H9 (cell line): ENCODE results near the gene COX7B2. TPM values are rescaled to one million over a fixed set of nuclear protein-coding genes. Genes with fewer than 3 reads are reported as not detected.

Experiments used
- DNase-seq: peaks from one replicate; pipeline ENCODE4 v3.0.0-alpha.2; 2017
- H2AFZ ChIP-seq: one replicate; pipeline ENCODE4 v1.6.1; 2013; ENCODE audit warnings: mild to moderate bottlenecking, low read length, control low read depth, moderate library complexity
- H2AK5ac ChIP-seq: 2 replicates; pipeline ENCODE4 v1.6.1; 2013; ENCODE audit warnings: low read length, control low read depth, mixed read lengths; ENCODE audit not compliant: insufficient read length
- H2BK120ac ChIP-seq: one replicate; pipeline ENCODE4 v1.6.1; 2013; ENCODE audit warnings: low read depth, mild to moderate bottlenecking, low read length, control low read depth, inconsistent platforms; ENCODE audit not compliant: poor library complexity, severe bottlenecking
- H2BK12ac ChIP-seq: 2 replicates; pipeline ENCODE4 v1.6.1; 2013; ENCODE audit warnings: low read length, control low read depth, mixed read lengths, low read depth; ENCODE audit not compliant: insufficient read length
- H2BK15ac ChIP-seq: 2 replicates; pipeline ENCODE4 v1.6.1; 2013; ENCODE audit warnings: low read depth, low read length, control low read depth
- H2BK20ac ChIP-seq: one replicate; pipeline ENCODE4 v1.6.1; 2013; ENCODE audit warnings: low read depth, mild to moderate bottlenecking, low read length, control low read depth, inconsistent platforms; ENCODE audit not compliant: poor library complexity, severe bottlenecking
- H2BK5ac ChIP-seq: 2 replicates; pipeline ENCODE4 v1.6.1; 2013; ENCODE audit warnings: low read length, control low read depth, mixed read lengths; ENCODE audit not compliant: insufficient read length
- H3K14ac ChIP-seq: 2 replicates; pipeline ENCODE4 v1.6.1; 2013; ENCODE audit warnings: low read length, control low read depth; ENCODE audit not compliant: insufficient read depth
- H3K18ac ChIP-seq: 2 replicates; pipeline ENCODE4 v1.6.1; 2013; ENCODE audit warnings: low read depth, mild to moderate bottlenecking, mixed read lengths, low read length, control low read depth; ENCODE audit not compliant: insufficient read length
- H3K23ac ChIP-seq: 2 replicates; pipeline ENCODE4 v1.6.1; 2013; ENCODE audit warnings: low read length, control low read depth, mixed read lengths, low read depth; ENCODE audit not compliant: insufficient read length
- H3K23me2 ChIP-seq: 2 replicates; pipeline ENCODE4 v1.6.1; 2013; ENCODE audit warnings: low read depth, mild to moderate bottlenecking, mixed read lengths, low read length, control low read depth; ENCODE audit not compliant: insufficient read length, poor library complexity, severe bottlenecking
- H3K27ac ChIP-seq: 2 replicates; pipeline ENCODE4 v1.5.1; 2013; ENCODE audit warnings: low read length, control low read depth, mixed read lengths, low read depth; ENCODE audit not compliant: insufficient read length
- H3K27me3 ChIP-seq: 2 replicates; pipeline ENCODE4 v1.6.1; 2013; ENCODE audit warnings: low read length, control low read depth, inconsistent platforms; ENCODE audit not compliant: insufficient read depth
- H3K4ac ChIP-seq: 2 replicates; pipeline ENCODE4 v1.6.1; 2013; ENCODE audit warnings: low read depth, mild to moderate bottlenecking, control low read depth, inconsistent platforms, low read length, moderate library complexity
- H3K4me1 ChIP-seq: 2 replicates; pipeline ENCODE4 v1.6.1; 2013; ENCODE audit warnings: low read length, control low read depth, inconsistent platforms; ENCODE audit not compliant: insufficient read depth
- H3K4me2 ChIP-seq: 2 replicates; pipeline ENCODE4 v1.6.1; 2013; ENCODE audit warnings: low read length, control low read depth, mixed read lengths; ENCODE audit not compliant: insufficient read length, insufficient read depth
- H3K56ac ChIP-seq: 2 replicates; pipeline ENCODE4 v1.6.1; 2013; ENCODE audit warnings: low read depth, mild to moderate bottlenecking, mixed read lengths, low read length, control low read depth; ENCODE audit not compliant: insufficient read length
- H3K79me1 ChIP-seq: 2 replicates; pipeline ENCODE4 v1.6.1; 2013; ENCODE audit warnings: low read depth, mild to moderate bottlenecking, moderate library complexity, low read length, control low read depth, inconsistent platforms; ENCODE audit not compliant: insufficient read depth, poor library complexity, severe bottlenecking
- H3K79me2 ChIP-seq: 2 replicates; pipeline ENCODE4 v1.6.1; 2013; ENCODE audit warnings: low read length, control low read depth, inconsistent platforms; ENCODE audit not compliant: insufficient read depth
- H3K9ac ChIP-seq: 2 replicates; pipeline ENCODE4 v1.6.1; 2013; ENCODE audit warnings: low read length, control low read depth, mixed read lengths; ENCODE audit not compliant: insufficient read length; ENCODE audit errors: extremely low read depth
- H3K9me3 ChIP-seq: one replicate; pipeline ENCODE4 v1.6.1; 2013; ENCODE audit warnings: low read depth, low read length, inconsistent platforms; ENCODE audit not compliant: control insufficient read depth
- H3T11ph ChIP-seq: one replicate; pipeline ENCODE4 v1.6.1; 2013; ENCODE audit warnings: mild to moderate bottlenecking, low read length, control low read depth, inconsistent platforms
- H4K20me1 ChIP-seq: one replicate; pipeline ENCODE4 v1.6.1; 2013; ENCODE audit not compliant: control insufficient read depth, insufficient read length, insufficient read depth
- H4K5ac ChIP-seq: 2 replicates; pipeline ENCODE4 v1.6.1; 2013; ENCODE audit warnings: low read depth, mild to moderate bottlenecking, mixed read lengths, low read length, control low read depth; ENCODE audit not compliant: insufficient read length
- H4K8ac ChIP-seq: replicated peaks from 2 replicates; pipeline ENCODE4 v1.6.1; 2013; ENCODE audit warnings: low read length, control low read depth, mixed read lengths, low read depth; ENCODE audit not compliant: insufficient read length
- H4K91ac ChIP-seq: 2 replicates; pipeline ENCODE4 v1.6.1; 2013; ENCODE audit warnings: low read depth, mild to moderate bottlenecking, moderate library complexity, mixed read lengths, low read length, control low read depth; ENCODE audit not compliant: insufficient read length
- H3K27ac Mint-ChIP-seq, 3 experiments: 2 replicates in 2 of 3; 3 replicates in 1 of 3; pipeline ENCODE4 v1.8.0; 2020 to 2021; ENCODE audit warnings: mixed read lengths in 3 of 3, mild to moderate bottlenecking in 1 of 3, moderate library complexity in 1 of 3
- H3K27me3 Mint-ChIP-seq: 2 replicates; pipeline ENCODE4 v1.8.0; 2021; ENCODE audit warnings: low read depth, mild to moderate bottlenecking, moderate library complexity, mixed read lengths
- H3K36me3 Mint-ChIP-seq, 3 experiments: 2 replicates in 2 of 3; 3 replicates in 1 of 3; pipeline ENCODE4 v1.8.0; 2020 to 2021; ENCODE audit warnings: low read depth in 3 of 3, mixed read lengths in 3 of 3; ENCODE audit not compliant: insufficient read depth in 1 of 3
- H3K4me1 Mint-ChIP-seq, 2 experiments: 2 replicates each; pipeline ENCODE4 v1.8.0; 2020; ENCODE audit warnings: mixed read lengths in 2 of 2
- H3K4me3 Mint-ChIP-seq, 2 experiments: 2 replicates in 1 of 2; 3 replicates in 1 of 2; pipeline ENCODE4 v1.8.0; 2020 to 2021; ENCODE audit warnings: mild to moderate bottlenecking in 2 of 2, mixed read lengths in 2 of 2, moderate library complexity in 1 of 2
- H3K9me3 Mint-ChIP-seq, 2 experiments: 2 replicates in 1 of 2; 3 replicates in 1 of 2; pipeline ENCODE4 v1.8.0; 2020; ENCODE audit warnings: mild to moderate bottlenecking in 2 of 2, mixed read lengths in 2 of 2, moderate library complexity in 1 of 2
- total RNA-seq: library from RNA; stranded (reverse); gene quantifications from 2 replicates; pipeline ENCODE4 v1.2.1, GENCODE V29; 2021
- TF ChIP-seq, protein P1 (sequence below): fragments of 200-600 bp; sonication (generic); conservative IDR thresholded peaks from 3 replicates; pipeline ENCODE4 v1.8.0; 2021; ENCODE audit warnings: antibody characterized with exemption, mild to moderate bottlenecking

Gene COX7B2
- total RNA-seq, 1 experiment from 2014 or later, result not detected

DNA sequence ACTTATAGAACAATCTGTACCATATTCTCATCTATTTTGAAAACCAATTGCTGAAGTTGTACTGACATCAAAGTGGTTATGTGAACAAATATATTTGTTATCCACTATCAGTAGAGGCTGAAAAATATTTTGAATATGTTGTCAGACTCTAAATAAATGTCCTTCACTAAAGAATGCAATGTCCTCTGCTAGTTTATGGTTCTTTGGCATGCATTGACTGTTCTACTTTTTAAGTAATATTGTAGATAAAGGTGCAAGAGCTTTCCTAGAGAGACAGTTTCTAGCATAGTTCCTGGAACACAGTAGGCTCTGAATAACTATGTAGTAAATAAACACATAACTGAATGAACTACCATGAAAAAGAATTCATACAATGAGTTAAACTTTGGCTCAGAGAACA is 18.2 kb upstream of the COX7B2 start:
- H2AK5ac ChIP-seq, result no peak overlapping the region
- no peak overlapping the region for H4K91ac ChIP-seq
- H3K9ac ChIP-seq, result no peak overlapping the region
- Mint-ChIP-seq H3K36me3 (no peaks in the 10 kb centered on the region), H3K4me1 (no peaks in the 10 kb centered on the region), H3K27ac (no peak overlapping the region), H3K4me3 (no peak overlapping the region), H3K9me3 (no peaks in the 10 kb centered on the region), H3K27me3 (peaks cover 11% of the 10 kb centered on the region)
- no peak overlapping the region for H2BK12ac ChIP-seq
- H3K9me3 ChIP-seq, result no peaks in the 10 kb centered on the region
- H4K8ac ChIP-seq, result no peak overlapping the region
- no peaks in the 10 kb centered on the region for H4K20me1 ChIP-seq
- H2AFZ ChIP-seq, result no peak overlapping the region
- H2BK20ac ChIP-seq, result no peak overlapping the region
- H3K18ac ChIP-seq, result no peak overlapping the region
- DNase-seq, result no peak
- no peak overlapping the region for H3K4me2 ChIP-seq
- no peaks in the 10 kb centered on the region for H3K23me2 ChIP-seq
- H3T11ph ChIP-seq, result no peak overlapping the region
- TF ChIP-seq, protein P1, sequence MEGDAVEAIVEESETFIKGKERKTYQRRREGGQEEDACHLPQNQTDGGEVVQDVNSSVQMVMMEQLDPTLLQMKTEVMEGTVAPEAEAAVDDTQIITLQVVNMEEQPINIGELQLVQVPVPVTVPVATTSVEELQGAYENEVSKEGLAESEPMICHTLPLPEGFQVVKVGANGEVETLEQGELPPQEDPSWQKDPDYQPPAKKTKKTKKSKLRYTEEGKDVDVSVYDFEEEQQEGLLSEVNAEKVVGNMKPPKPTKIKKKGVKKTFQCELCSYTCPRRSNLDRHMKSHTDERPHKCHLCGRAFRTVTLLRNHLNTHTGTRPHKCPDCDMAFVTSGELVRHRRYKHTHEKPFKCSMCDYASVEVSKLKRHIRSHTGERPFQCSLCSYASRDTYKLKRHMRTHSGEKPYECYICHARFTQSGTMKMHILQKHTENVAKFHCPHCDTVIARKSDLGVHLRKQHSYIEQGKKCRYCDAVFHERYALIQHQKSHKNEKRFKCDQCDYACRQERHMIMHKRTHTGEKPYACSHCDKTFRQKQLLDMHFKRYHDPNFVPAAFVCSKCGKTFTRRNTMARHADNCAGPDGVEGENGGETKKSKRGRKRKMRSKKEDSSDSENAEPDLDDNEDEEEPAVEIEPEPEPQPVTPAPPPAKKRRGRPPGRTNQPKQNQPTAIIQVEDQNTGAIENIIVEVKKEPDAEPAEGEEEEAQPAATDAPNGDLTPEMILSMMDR, result no peak
- H2BK120ac ChIP-seq, result no peak overlapping the region
- H3K56ac ChIP-seq, result no peak overlapping the region
- no peak overlapping the region for H4K5ac ChIP-seq
- no peaks in the 10 kb centered on the region for H3K27me3 ChIP-seq
- no peak overlapping the region for H3K27ac ChIP-seq
- H2BK15ac ChIP-seq, result no peak overlapping the region
- no peak overlapping the region for H3K4ac ChIP-seq
- H3K14ac ChIP-seq, result no peak overlapping the region
- H3K79me1 ChIP-seq, result no peaks in the 10 kb centered on the region
- H2BK5ac ChIP-seq, result no peak overlapping the region
- H3K23ac ChIP-seq, result no peak overlapping the region
- H3K4me1 ChIP-seq, result no peaks in the 10 kb centered on the region
- no peaks in the 10 kb centered on the region for H3K79me2 ChIP-seq
